Umbilical cord (tissue), 2 donors: ENCODE results near the gene CDC5L. TPM values are rescaled to one million over a fixed set of nuclear protein-coding genes. Genes with fewer than 3 reads are reported as not detected.
A peak's percentile ranks its signal among the peaks of the same experiment; 100 is the strongest.

Experiments
- DNase-seq: peaks from one replicate; pipeline ENCODE4 v3.0.0-alpha.2; 2015; ENCODE audit warnings: low spot score
- total RNA-seq: library from RNA; depleted of rRNA; stranded (reverse); fragments of >200 nt; gene quantifications from one replicate; pipeline ENCODE4 v1.2.3, GENCODE V29; 2014; ENCODE audit warnings: low replicate concordance; ENCODE audit not compliant: insufficient read depth

Gene CDC5L
- total RNA-seq, 1 donor from 2014 or later = 25.0 TPM

- DNase-seq = no peak
Measured at GRCh38 chr6:44373787-44374186, 13.7 kb upstream of the CDC5L start.

- DNase-seq = no peak
Measured at GRCh38 chr6:44375071-44375470, 12.4 kb upstream of the CDC5L start.

- DNase-seq = no peak
Measured at GRCh38 chr6:44377484-44377883, 10.0 kb upstream of the CDC5L start.

- no peak for DNase-seq
Measured at GRCh38 chr6:44377971-44378370, 9.5 kb upstream of the CDC5L start.

- peak; percentile 54 for DNase-seq
Measured at GRCh38 chr6:44381739-44382138, 5.8 kb upstream of the CDC5L start.

- peak; percentile 93 for DNase-seq
Measured at GRCh38 chr6:44386364-44386928, 1.1 kb upstream of the CDC5L start.

- DNase-seq = no peak
Measured at GRCh38 chr6:44386929-44387345, 569 bp upstream of the CDC5L start.

GRCh38 chr6:44388135-44388487, 605 bp downstream of the CDC5L start:
- peak; percentile 45 for DNase-seq

GRCh38 chr6:44388887-44389286, 1.4 kb downstream of the CDC5L start:
- no peak for DNase-seq

GRCh38 chr6:44390158-44390683, 2.7 kb downstream of the CDC5L start:
- DNase-seq = no peak

- no peak for DNase-seq
Measured at GRCh38 chr6:44395501-44395900, 8.0 kb downstream of the CDC5L start.

- no peak for DNase-seq
Measured at GRCh38 chr6:44396968-44397367, 9.5 kb downstream of the CDC5L start.

GRCh38 chr6:44397424-44398164, 10.1 kb downstream of the CDC5L start:
- DNase-seq = no peak

GRCh38 chr6:44399991-44400390, 12.5 kb downstream of the CDC5L start:
- no peak for DNase-seq

GRCh38 chr6:44400572-44400971, 13.1 kb downstream of the CDC5L start:
- no peak for DNase-seq

- no peak for DNase-seq
Measured at GRCh38 chr6:44401138-44401537, 13.6 kb downstream of the CDC5L start.

GRCh38 chr6:44404022-44404714, 16.7 kb downstream of the CDC5L start:
- no peak for DNase-seq

- DNase-seq = no peak
Measured at GRCh38 chr6:44404715-44405099, 17.2 kb downstream of the CDC5L start.

GRCh38 chr6:44407951-44408670, 20.6 kb downstream of the CDC5L start:
- DNase-seq = no peak

GRCh38 chr6:44409207-44409794, 21.8 kb downstream of the CDC5L start:
- no peak for DNase-seq

- DNase-seq = no peak
Measured at GRCh38 chr6:44410363-44410762, 22.9 kb downstream of the CDC5L start.

GRCh38 chr6:44411141-44411540, 23.6 kb downstream of the CDC5L start:
- DNase-seq = no peak
